GM18502 (cell line): ENCODE data around the gene SLC7A5.
A peak's percentile ranks its signal among the peaks of the same experiment; 100 is the strongest.
"Not testable (repeated sequence)": the region's sequence is repeated elsewhere in the genome, so short reads cannot be mapped to it uniquely, and the experiment has no call there.

Source experiments
- ATAC-seq: cut with Tn5 transposase; IDR thresholded peaks from one replicate; pipeline ENCODE4 v1.9.1; 2021; ENCODE audit warnings: mild to moderate bottlenecking; ENCODE audit not compliant: unreplicated experiment, poor library complexity

SLC7A5 gene

DNA sequence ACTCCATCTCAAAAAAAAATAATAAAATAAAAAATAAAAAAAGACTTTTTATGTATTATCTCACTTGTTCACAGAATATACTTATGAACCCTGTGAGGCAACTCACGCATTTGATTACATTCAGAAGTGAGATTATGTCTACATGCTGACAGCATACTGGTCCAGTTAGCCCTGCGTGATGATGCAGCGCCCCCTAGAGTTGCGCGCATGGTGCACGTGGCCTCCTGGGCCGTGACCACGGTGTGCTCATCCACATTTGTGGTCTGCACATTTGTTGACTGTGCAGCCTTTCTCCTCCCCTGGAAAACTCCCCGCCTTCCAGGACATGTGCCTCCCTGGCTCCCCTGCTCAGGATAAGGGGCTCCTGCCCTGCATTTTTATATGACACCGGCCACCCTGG, 20.5 kb upstream of the SLC7A5 start:
- not testable (repeated sequence) for ATAC-seq

DNA sequence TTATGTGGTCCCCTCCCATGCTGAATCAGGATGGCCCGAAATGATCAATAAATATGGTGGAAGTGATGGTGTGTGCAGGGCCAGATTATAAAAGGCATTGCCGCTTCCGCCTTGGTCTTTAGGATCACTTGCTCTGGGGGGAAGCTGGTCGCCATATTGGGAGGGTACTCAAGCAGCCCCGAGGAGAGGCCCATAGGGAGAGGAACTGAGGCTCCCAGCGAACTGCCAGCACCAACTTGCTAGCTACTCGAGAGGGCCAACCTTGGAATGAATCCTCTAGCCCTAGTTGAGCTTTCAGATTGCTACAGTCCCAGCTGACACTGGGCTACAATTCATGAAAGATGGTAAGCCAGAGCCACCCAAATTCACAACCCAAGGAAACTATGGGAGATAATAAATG, 19.0 kb upstream of the SLC7A5 start:
- not testable (repeated sequence) for ATAC-seq

DNA sequence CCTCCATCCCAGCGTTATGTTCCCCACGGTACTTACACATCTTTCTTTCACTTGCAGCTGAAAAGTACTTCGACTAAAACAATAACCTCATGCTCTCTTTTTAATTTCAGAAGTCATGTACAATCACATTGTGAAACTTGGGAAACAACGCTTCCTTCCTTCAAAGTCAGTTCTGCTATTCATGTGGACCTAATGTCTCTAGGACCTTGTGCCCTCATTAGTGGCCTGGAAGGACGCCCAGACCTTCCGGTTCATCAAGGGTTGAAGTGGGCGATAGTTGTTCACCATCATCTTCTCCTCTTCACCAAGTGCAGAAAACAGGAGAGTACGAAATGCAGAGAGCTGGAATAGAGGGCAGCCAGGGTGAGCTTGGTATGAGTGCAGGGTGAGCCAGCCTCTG, 18.6 kb upstream of the SLC7A5 start:
- ATAC-seq, result not testable (repeated sequence)

DNA sequence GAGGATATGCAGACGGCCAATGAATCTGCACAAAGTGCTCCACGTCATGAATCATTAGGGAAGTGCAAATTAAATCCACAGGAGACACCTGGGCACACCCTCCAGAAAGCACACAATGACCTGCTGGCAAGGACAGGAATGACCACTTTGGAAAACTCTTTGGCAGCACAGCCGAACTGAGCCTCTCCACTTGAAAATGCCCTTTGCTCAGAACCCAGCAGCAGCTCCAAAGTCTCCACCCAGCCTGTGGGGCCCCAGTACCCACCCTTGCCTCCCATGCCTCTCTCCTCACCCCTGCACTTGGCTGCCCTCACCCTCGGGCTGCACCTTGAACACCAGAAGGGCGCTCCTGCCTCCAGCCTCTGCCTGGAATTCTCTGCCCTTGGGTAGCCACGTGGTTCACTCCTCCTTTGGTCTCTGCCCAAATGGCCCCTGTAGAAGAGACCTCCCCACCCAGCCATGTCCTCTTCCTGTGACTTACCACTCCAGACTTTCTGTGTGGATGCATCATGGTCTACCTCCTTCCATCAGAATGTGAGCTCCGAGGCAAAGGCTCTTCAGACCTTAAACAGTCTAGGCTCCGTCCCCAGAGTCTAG, 16.2 kb upstream of the SLC7A5 start:
- not testable (repeated sequence) for ATAC-seq

DNA sequence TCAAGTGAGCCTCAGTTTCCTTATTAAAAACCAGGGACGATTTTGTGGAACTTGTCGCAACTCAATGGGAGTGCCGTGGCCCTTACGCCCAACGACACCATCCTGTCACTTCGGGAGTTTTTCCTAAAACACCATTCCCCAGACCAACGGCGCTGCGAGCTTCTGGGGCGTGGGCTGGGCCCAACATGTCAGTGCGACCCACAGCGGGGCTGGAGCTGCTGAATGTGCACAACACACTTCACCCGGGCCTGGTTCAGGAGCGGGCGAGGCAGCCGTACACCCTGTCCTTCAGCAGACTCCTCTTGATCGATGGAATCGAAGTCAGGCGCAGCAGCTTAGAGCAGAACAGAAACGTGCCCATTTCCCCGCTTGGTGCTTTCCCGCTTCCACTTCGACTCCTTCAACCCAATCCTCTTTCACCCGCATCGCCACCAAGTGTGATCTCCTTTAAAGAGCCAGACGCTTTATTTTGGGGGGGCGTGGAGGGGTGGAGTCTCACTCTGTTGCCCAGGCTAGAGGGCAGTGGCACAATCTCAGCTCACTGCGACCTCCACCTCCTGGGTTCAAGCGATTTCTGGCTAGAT, 13.2 kb upstream of the SLC7A5 start:
- ATAC-seq, result no peak

DNA sequence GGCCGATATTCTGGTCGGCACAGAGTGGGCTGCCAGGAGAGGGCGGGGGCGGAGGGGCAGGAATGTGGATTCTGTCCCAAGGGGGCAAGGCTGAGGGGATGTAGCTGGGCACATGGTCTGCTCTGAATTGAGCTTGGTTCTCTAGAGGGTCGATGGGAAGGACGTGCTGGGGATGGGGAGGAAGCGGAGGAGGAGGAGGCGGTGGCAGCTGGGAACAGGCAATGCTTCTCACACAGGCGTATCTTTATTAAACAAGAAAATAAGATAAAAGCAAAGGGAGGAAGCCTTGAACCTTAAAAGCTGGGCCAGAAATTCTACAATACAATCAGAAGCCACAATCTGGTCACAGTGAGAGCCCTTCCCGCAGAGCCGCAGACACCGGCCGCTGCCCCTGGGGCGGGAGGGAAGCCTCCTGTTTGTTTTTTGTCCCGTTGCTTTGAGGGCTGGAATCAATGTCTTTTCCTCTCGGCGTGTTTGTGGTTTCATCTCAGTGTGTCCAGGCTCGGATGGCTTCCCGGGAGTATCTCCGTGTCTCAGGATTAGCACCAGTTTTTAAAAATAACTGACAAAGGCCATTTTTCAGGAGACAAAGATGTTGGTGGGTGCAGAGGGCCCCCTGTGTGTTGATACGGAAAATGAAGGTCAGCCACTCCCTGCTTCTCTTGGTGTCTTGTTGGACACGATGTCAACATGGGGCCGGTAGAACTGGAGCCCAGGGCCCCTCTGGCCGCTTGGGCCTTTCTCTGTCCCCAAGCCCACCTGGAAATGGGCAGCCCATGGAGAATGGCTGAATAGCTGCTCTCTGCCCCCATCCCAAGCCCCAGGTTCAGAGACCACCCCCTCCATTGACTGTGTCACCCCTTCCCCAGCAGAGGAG, 12.3 kb upstream of the SLC7A5 start:
- ATAC-seq, result no peak

DNA sequence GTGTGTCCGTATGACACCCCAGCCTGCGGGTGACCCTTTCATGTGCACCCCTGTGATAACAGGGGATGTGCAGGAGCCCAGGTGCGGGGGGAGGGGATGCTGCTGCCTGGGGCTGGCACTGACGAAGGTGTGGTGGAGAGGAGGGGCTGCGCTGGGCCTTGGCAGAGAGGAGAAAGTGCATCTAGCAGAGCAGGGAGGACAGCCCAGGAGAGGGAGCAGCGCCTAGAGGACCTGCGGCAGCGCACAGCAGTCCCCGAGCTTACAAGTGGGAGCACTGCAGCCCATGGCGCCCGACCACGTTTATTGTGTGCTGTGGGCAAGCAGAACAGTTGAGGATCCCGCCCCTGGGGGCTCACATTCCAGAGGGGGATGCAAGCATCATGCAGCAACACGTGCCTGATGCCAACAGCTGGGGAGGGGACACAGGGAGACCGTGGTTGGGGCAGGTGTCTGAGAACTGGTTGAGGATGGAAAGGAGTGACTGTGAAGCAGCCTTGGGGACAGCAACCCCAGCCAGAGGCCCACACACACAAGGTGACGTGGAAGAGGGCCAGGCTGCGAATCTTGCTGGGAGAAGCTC, 10.9 kb upstream of the SLC7A5 start:
- ATAC-seq, result no peak

DNA sequence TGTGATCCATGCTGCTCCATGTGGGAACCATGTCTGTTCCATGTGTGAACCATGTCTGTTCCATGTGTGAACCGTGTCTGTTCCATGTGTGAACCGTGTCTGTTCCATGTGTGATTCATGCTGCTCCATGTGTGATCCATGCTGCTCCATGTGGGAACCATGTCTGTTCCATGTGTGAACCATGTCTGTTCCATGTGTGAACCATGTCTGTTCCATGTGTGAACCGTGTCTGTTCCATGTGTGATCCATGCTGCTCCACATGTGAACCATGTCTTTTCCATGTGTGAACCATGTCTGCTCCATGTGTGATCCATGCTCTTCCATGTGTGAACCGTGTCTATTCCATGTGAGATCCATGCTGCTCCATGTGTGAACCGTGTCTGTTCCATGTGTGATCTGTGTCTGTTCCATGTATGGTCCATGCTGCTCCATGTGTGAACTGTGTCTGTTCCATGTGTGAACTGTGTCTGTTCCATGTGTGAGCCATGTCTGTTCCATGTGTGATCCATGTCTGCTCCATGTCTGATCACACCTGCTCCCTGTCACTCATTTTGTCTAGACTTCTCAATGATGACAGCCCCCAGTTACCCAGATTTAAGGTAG, 10.2 kb upstream of the SLC7A5 start:
- ATAC-seq, result not testable (repeated sequence)

DNA sequence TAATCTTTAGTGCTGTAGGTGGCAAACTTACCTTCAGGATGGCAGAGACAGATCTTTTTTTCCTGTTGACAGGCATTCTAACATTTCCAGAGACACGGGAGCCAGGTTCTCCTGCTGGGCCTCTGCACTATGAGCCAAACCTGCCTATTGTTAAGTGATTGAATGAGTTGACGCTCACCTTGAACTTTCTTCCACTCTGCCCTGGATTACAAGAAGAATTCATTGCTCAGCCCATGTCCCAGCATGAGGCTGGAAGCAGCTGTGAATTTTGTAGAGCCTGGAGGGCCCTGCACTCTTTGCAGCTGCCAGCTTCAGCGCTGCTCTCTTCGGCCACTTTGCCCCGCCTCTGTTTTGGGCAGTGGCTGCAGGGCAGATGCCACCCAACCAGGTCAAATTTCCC, 9.4 kb upstream of the SLC7A5 start:
- no peak for ATAC-seq

DNA sequence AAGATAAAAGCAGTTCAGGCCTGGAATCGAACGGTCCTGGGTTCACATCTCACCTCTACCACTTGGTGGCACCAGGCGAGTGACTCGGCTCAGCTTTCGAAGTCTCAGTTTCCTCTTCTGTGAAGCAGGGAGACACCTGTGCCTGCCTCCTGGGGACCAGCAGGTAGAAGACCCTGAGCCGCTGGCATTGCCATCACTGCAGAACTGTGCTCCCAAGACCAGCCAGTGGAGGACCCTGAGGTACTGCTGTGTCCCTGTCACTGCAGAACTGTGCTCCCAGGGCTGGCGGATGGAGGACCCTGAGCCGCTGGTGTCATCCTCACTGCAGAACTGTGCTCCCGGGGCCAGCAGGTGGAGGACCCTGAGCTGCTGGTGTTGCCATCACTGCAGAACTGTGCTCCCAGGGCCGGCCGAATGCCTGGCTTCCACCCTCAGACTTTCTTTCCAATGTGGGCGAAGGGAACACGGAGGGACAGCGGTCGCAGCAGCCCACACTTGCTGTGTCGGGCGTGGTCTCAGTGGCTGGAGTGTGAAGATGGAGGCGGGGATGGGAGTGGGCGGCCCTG, 8.7 kb upstream of the SLC7A5 start:
- no peak for ATAC-seq

DNA sequence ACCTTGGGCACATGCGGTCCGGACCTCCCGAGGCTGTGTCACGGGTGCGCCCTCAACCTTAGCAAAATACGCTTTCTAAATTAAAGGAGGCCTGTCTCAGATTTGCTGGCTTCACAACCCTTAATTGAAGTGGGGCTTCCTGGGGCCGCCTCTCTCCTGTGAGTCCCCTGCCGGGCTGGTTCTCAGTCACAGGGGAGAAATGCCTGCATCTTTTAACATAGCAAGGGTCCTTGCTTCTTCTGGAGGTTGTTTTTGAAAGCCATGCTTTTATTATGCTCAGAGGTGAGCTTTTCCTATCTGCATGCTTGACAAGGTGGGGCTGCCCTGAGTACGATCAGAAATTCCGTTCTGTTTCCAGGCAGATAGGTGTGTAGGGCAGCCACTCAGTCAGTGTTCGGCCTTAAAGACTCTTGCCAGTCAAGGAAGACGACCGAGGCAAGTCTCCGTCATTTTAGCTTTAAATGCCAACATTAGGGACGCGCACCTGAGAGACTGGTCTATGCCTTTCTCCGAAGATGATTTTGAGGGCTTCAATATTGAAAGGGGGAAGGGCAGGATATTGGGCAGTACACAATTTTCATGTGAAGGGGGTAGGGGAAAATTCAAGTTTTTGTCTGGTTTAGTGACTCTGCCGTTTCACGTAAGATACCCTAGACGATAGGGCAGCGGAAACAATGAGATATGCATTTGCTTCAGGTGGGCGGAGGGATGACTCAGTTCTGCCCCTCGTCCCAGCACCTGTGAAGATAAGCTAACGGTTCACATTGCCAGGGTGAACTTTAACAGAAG, 5.5 kb upstream of the SLC7A5 start:
- ATAC-seq, result no peak

DNA sequence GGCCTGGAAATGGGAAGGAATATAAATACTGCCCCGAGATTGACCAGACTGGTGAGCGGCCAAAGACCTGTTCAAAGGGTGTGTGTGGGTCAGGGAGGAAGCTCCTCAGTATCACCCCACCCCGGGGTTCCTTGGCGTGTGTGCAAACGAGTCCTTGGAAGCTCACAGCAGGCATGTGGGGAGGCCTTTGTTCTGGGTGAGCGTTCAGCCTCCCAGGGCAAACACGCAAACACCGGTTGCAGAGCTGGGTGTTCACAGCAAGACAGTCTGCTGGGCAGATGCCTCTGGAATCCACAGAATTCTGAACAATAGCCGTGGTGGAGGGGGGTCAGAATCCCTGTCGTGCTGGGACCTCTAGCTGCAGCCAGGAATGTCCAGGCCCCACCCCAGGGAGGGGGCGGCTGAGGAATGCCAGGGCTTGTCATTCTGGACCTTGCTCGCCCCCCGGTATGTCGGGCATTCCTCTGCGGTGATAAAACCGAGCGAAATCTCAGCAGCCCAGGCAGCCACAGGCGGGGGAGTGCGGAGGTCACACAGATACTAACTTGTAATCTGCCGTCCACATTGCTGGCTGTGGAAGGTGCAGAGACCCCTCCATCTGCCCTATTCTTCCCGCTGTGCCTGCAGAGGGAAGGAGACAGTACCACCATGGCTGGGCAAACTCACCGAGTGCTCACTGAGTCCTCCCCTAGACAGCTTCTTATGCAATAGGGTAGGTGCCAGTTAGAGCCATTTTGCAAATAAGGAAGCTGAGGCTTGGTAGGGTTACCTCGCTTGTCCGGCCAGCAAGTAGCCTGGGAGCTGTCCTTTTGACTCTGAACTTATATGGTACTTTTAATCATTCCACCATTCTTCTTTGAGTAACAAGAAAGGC, 1.3 kb upstream of the SLC7A5 start:
- not testable (repeated sequence) for ATAC-seq

DNA sequence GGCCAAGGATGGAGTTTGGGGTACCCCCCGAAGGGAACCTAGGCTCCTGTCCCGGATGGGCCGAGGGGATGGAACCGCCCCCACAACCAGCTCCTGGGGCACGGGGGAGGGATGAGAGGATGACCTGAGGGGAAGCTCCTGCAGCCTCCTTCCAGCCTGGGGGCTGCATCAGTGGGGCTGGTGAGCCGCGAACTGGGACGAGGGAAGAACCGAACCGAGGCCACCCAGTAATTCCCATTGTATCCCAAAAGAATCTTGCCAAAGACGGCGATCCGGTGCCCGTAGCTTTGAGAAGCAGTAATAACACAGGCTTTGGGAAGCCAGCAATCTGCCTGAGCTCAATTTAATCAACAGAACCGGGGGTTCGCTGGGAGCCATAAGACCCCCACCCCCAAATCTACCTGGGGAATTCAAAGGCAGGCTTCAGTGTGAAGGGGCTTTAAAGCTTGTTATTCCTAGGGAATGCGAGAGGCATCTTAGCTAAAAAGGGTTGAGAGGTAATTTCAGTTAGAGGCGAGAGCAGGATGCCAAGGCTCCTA, 641 bp upstream of the SLC7A5 start:
- ATAC-seq, result not testable (repeated sequence)

DNA sequence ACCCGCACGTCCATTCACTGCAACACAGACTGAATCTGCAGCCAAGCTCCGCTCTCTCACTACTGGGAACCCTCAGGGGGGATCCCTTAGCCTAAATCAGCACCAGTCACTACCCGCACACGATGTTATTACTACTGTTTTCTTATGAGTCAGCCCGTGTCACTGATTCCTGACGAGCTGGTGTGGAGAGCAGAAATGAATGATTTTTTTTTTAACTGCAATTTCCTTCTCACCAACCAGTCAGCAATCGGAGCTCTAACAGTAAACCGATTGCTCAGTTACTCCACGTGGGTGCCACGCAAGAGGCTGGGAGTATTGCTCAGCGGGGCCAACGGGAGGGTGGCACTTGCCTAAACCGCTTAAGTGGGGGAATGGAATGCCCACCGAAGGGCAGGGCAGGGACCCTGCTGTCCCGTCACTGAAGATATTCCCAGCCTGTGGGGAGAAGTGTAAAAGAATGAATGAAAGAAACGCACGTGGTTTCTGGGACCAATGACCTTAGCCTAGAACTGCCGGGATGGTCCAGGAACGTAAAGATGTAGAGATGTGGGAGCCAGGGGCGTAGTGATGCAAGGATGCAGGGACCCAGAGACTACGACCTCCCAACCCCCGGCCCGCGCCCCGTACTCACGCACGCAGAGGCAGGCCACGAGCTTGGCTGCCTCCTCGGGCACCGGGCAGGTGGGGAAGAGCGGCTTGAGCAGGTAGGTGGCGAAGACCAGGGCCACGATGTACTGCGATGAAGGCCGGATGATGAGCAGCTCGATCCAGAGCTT, 865 bp downstream of the SLC7A5 start:
- peak; percentile 36 for ATAC-seq

DNA sequence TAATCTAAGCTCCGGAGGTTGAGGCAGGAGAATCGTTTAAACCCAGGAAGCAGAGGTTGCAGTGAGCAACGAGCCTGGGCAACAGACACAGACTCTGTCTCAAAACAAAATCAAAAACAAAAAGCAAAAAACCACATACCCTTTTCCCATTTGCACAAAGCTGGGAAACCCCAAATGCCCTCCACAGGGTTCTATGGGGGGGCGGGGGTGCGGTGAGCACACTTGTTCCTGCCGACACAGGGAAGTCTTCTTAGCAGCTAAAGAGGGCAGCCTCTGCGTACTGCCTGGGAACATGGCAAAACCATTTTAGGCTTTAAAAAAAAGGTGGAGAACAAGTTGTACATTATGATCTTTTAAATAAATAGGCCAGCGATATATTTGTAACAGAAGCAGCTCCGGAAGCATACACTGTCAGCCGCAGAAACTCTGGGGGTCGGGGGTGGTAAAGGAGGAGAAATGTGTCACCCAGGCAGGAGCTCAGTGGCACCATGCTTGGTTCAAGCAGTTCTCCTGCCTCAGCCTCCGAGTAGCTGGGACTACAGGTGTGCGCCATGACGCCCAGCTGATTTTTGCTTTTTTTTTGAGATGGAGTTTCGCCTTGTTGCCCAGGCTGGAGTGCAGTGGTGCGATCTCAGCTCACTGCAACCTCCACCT, 3.3 kb downstream of the SLC7A5 start:
- not testable (repeated sequence) for ATAC-seq

DNA sequence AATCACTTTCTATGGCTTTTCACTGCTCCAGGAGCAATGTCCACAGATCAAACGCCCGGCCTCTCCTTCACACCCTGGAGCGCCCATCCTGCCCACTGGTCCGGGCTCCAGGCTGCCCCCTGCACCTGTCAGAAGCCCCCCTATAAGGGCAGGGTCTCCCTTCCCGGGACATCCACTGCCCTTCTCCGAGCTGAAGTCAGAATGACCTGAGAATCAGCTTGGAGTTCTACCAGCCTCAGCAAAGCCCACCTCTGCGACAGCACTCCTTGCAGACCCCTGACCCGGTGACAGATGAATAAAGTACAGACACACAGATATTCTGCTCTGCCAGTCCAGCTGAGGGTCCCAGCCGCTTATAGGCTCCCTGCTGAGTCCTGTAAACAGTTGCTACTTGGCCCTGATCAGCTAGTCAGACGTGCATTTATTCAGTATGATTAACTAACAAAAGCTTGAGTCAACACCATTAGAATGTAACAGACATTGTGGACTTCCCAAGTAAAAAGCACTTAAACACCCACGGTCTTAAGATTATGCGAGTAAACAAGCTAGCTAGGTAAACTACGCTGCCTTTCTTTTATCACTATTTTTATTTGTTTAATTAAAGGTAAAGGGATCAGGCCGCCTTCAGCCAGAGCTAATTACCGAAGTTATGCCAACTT, 4.8 kb downstream of the SLC7A5 start:
- ATAC-seq, result no peak

DNA sequence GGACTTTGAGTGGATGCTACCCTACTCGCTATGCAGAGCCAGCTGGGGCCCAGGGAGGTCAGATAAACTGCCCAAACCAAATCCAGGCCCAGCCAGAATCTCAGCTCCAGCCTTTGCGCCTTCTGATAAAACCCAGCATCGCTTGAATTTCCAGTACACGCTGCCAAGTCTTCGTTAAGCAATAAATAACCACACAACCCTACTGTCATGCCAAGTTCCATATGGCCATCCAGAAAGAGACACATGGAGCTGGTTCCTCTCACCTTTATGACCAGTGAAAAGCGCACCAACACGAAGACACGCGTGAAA, 6.0 kb downstream of the SLC7A5 start:
- not testable (repeated sequence) for ATAC-seq
